Measurements from ENCODE around the gene TMEM51.

DNA sequence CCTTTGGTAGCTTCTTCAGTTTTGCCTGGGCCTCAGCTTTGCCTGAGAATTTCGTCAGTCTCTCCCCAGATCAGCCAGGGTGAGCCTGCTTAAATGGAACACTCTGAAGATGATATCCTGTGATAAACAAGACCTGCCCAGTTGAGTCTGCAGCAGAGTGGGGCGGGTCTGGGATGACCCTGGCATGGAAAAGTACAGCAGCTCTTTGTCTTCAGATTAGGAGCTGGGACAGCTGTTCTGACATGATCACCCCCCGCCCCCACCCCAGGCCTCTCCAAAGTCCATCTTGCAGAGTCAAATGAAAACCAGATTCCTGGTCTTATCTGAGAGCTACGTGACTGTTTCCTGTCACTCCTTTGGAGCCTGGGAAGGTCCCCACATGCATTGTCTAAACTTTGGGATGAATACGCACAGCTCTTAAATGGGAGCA is 2.2 kb upstream of the TMEM51 start:
- TF ChIP-seq, protein P1, sequence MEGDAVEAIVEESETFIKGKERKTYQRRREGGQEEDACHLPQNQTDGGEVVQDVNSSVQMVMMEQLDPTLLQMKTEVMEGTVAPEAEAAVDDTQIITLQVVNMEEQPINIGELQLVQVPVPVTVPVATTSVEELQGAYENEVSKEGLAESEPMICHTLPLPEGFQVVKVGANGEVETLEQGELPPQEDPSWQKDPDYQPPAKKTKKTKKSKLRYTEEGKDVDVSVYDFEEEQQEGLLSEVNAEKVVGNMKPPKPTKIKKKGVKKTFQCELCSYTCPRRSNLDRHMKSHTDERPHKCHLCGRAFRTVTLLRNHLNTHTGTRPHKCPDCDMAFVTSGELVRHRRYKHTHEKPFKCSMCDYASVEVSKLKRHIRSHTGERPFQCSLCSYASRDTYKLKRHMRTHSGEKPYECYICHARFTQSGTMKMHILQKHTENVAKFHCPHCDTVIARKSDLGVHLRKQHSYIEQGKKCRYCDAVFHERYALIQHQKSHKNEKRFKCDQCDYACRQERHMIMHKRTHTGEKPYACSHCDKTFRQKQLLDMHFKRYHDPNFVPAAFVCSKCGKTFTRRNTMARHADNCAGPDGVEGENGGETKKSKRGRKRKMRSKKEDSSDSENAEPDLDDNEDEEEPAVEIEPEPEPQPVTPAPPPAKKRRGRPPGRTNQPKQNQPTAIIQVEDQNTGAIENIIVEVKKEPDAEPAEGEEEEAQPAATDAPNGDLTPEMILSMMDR (IDR thresholded peaks at IDR 0.05): no peak
- TF ChIP-seq EZH2 (IDR thresholded peaks at IDR 0.05; ENCODE audit: borderline replicate concordance, insufficient read depth, low read depth, low read length, poor library complexity, severe bottlenecking): no peak
